ENCODE results near the gene MRPL10.
A peak's percentile ranks its signal among the peaks of the same experiment; 100 is the strongest.

Gene MRPL10

DNA sequence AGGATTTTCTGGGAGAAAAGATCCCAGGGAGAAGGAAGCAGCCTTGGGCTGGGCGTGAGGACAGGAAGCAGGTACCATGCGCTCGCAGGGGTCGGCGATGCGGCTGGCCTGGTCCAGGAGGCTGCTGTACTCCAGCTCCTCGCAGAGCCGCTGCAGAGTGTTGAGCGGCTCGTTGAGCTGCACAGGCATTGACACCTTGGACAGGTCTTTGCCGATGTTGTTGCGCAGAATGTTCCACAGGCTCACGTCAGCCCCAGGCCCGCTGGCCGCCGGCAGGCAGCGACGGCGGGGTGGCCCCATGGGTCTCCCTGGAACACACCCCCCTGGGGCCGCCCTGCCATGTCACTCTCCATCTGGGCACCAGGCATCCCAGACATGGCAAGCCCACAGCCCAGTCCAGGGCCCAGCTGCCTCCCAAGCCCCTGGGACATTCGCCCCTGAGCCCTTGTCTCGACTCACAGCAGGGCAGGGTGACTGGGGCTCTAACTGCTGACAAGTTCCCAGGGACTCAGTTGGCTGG is 17.8 kb downstream of the MRPL10 start:
- DNase-seq (ENCODE audit: low read depth in 2 of 2, low spot score in 1 of 2): no peak

DNA sequence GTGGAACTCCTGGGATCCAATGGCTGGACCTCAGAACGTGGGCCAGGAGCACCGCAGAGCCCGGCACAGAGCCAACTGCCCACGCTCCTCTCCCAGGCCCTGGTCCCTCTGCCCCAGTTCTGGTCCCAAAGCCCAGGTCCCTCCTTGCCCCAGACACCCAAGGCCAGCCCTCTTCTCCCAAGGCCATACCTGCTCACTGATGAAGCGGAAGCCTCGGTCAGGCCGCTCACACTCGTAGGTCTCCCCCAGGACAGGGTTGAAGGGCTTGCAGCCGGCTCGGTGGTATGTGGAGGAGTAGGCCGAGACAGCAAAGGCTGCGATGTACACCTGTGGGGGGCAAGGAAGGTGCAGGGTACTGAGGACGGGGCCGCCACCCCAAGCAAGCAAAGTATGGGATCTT is 18.3 kb downstream of the MRPL10 start:
- DNase-seq (ENCODE audit: low read depth in 2 of 2, low spot score in 1 of 2): no peak

DNA sequence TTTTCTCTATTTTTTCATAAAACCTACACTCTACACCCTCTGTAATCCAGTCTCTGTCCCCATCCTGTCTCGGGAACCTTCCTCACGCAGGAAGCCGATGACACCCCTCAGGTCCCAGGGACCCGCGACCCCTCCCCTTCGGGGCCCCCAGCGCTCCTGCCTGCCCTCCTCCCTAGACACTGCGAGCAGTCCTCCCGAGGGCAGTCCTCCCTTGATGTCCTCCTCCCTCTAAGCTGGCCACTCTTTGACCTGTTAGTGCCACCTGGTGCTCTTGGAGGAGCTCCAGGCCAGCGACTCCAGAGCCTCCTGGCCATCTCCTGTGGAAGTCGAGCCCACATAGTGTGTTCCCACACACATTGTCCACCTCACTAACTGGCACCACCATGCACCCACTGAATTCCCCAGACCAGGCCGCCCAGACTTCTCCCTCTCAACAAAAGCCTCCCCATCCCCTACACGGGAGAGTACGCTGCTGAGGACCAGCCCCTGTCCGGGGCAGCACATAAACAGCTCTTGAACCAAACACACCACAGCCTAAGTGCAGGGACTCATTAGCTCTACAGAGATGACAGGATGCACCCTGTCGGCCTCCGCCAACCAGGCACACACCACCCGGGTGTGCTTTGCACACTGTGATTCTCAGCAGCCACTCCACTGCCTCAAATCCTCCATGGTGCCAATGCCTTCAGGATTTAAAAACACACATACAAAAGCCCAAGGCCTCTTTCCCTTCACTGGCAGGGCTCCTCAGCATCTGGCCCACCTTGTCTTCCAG is 19.0 kb downstream of the MRPL10 start:
- DNase-seq (ENCODE audit: low read depth in 2 of 2, low spot score in 1 of 2): no peak

DNA sequence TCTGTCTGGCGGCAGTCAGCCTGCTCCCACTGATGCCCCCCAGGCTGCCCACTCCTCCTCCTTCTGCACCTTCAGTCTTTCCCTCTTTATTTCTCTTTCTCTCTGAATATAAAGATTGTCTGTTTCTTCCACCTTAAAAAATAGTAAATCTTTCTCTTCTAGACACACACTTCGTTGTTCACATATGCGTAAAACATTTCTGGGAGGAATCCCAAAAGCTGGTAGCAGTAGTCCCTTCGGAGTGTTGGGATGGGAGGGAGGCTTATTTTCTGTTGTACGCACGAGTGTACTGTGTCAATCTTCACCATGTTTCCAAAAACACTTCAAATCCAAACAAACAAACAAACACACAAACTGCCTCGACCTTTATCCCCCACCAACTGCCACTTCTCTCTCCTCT is 19.6 kb downstream of the MRPL10 start:
- DNase-seq (ENCODE audit: low read depth in 2 of 2, low spot score in 1 of 2): no peak

DNA sequence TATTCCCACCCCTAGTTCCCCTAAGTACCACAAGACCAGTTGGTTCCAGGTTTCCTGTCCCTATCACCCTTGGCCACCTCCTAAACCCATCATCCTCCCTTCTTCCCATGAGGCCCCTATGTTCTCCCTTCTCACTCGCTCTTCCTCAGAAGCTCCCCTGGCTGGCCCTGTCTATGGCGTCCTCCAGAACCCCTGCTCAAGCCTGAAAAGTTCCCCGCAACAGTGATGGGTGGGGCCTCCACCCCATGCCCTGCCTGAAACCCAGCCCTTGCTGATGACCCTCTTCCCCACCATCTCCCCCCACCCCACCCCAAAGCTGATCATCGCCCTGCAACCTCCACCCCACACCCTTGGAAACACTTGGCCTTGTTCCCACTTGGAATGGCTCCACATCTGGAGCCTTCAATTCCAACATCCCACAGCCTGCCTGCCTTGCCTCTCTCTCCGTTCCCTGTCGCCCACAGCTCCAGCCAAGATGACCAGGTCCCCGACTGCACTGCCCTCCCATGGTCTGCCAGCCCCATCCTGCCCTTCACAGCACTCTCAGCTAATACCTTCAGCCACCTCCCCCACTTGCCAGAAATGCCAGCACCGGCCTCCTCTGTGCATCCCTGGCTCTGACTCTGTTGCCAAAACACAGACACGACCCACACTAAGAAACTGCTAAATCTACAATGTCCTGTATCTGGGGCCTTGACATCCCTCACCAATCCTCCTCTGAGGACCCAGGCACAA is 20.3 kb downstream of the MRPL10 start:
- no peak for DNase-seq (ENCODE audit: low read depth in 2 of 2, low spot score in 1 of 2)

DNA sequence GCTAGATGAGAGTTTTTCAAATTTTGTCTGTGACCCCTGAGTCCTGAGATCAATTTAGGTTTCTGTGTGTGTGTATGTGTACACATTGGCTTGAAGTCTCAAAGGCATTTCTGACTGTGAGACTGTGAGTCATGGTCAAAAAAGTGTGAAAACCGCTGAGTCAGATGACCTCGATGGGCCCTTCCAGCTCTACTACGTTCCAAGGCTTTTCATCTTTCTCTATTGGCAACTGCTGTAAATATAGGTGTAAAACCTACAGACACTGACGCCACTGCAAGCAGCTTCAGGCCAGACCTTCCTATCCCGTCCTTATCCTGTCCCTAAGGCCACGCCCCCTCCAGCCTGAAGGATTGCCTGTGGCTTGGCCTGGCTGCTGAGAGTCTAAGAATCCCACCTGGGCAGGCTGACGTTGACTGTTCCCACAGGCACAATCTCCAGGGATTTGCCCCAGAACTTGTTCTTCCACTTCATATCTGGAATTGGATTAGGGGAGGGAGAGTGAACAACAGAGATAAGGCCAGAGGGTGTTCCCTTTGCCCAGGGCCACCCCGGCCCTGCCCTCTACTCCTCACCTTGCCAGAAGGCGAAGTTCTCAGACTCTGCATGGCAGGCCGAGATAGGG is 21.0 kb downstream of the MRPL10 start:
- no peak for DNase-seq (ENCODE audit: low read depth in 2 of 2, low spot score in 1 of 2)

DNA sequence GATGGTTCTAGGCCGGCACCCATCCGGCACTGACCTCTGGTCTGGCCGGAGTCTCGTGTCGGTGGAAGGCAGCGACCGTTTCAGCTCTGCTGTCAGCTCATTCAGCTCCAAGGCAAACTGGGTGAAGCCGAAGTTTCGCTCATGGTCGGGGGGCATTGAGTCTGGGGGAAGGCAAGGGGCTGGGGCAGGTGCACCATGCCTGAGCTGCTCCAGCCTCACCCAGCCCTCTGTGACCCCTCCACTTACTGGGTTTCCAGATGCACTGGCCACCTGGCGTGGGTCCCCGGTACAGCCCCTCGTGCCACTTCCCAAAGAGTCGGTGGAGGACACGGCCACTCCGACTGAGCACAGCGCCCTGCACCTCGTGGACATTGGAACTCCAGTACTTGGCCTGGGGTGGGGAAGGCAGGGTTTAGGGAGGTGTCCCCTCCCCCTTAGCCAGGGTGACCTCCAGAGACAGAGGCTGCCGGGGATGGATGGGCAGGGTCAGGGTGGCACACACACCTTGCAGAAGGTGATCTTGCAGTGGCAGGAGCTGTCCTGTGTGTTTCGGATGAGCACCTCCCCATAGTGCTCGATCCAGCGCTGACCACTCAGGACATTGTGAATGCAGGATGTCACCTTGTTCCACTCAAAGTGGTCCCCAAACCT is 22.4 kb downstream of the MRPL10 start:
- no peak for DNase-seq (ENCODE audit: low read depth in 2 of 2, low spot score in 1 of 2)

DNA sequence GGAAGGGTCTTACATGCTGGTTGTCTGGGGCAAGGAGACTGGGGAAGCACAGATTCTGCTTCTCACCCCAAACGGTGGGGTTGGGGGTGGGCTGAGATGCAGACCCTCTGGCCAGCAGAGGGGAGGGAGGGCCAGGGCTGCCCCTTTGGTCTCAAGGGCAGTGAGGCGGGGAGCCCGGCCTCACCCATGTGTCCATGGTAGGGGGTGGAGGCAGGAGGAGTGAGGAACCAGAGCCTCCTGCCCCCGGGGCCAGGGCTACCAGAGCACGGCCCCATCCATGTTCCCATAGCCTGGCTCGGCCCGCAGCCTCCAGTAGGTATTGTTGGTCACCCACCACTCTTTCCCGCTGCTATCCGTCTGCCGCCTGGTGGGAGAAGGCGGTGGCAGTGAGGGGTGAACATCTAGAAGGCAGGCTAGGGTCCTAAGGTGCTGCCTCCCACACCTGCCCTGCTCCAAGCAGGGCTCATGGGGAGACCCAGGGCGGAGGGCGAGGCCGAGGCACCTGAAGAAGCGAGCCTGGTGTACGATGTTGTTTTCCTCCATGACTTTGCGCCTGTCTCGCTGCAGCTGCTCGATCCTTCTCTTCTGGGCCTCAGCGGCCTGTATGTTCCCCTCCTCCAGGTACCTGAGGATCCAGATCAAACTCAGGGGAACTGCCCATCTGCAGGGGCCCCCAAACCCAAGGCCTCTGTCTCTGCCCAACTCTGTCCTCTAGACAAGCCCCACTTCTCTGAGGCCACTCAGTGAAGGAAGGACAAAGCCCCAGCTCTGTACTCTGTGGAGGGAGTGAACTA is 23.1 kb downstream of the MRPL10 start:
- DNase-seq (ENCODE audit: low read depth in 2 of 2, low spot score in 1 of 2): no peak

DNA sequence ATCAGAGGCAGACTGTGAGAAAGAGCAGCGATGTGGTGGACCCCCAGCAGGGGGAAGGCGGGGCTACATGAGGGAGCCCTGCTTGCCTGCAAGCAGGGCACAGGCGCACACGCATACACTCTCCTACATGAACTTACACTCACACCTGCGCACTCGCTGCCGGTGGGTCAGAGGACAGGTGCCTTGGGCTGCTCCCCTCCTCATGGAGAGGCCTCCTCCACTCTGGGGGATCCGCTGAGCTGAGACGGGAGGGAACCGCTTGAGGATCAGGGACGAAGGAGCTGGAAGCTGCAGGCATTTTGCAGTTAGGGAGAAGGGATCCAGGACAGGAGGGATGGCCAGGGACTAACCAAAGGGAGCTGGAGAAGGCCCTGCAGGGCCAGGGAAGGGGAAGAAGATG is 23.9 kb downstream of the MRPL10 start:
- DNase-seq (ENCODE audit: low read depth in 2 of 2, low spot score in 1 of 2): no peak

DNA sequence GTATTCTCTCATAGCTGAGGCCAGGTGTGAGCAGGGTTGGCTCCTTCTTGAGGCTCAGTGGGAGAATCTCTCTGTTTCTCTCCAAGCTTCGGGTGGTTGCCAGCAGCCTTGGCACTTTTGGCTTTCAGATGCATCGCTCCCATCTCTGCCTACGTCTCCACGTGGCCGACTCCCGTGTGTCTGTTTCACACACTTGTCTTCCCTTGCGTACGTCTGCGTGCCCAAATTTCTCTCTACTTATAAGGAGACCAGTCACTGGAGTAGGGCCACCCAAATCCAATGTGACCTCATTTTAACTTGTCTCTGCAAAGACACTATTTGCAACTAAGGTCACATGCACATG is 24.5 kb downstream of the MRPL10 start:
- no peak for DNase-seq (ENCODE audit: low read depth in 2 of 2, low spot score in 1 of 2)

DNA sequence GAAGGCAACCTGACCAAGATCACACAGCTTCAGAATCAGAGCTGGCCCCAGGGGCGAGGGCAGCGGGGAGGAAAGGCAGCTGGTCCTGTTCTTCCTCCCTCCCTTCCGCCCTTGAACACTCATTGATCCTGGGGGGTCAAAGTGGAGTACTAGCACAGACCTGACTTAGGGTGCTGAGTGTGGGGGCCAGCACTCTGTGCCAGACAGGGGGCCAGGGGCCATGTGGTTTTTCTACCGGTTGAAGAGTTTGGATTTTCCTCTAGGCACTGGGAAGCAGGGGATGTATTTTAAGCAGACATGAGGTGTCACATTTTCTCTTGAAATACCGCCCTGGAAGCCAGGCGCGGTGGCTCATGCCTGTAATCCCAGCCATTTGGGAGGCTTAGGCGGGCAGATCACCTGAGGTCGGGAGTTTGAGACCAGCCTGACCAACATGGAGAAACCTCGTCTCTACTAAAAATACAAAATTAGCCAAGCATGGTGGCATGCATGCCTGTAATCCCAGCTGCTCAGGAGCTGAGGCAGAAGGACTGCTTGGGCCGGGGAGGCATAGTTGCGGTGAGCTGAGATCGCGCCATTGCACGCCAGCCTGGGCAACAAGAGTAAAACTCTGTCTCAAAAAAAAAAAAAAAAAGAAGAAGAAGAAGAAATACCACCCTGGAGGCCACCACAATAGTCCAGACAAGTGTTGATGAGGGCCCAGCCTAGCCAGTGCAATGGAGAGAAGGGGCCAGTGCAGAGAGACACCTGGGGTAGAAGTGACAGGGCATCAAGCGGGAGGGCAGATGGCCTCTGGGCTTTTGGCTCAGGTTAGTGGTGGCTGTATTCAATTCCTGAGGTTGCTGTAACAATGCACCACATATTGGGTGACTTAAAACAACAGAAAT is 25.1 kb downstream of the MRPL10 start:
- DNase-seq (ENCODE audit: low read depth in 2 of 2, low spot score in 1 of 2): no peak

DNA sequence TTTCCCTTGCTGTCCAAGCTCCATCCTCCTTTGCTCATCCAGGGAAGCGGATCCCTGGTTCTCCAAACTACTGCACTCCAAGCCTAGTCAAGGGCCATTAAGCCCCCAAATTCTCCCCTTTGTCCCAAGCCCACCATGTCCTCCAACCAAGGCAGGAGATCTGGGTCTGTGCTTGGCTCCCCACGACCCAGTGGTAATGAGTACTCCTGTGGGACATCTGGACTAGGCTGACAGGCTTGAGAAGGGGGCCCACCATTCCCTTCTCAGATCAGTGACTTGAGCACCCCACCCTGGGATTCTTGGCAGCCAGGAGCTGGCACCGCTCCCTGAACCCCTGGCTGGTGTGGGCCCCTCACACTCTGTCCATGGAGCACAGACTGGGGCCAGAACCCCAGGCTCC is 26.9 kb downstream of the MRPL10 start:
- DNase-seq (ENCODE audit: low read depth in 2 of 2, low spot score in 1 of 2): no peak

DNA sequence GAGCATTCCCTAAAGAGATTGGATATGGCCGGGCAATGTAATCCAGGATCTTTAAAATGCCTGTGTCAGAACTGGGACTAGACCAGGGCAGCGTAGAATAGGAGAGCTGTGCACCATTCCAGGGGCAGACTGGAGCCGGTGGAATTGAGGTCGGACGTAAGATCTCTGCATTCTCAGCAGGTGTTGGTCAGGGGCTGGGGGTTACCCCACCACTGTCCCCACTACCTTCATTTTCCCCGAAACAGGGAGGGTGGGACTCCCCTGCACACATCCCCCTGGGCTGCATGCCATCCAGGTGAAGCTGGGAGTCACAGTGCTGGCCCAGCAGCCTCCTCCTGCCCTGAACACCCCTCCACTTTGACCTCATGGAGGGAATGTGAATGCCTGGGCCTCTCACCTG is 27.6 kb downstream of the MRPL10 start:
- no peak for DNase-seq (ENCODE audit: low read depth in 2 of 2, low spot score in 1 of 2)

DNA sequence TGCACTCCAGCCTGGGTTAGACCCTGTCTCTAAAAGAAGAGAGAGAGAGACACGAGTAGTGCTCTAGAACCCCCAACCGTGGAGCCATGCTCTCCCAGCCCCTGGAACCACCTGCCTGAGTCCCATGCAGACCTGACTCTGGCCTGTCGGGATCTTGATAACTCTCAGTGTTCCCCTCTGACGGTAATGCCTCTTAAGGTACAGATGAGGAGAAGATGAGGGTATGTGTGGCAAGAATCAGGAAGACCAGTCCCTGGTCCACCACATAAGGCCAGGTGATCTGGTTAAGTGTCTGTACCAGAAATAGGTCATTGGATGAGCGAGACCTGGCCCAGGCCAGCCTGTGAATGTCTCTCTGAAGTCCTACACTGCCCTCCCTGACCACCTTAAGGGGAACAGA is 28.1 kb downstream of the MRPL10 start:
- no peak for DNase-seq (ENCODE audit: low read depth in 2 of 2, low spot score in 1 of 2)

DNA sequence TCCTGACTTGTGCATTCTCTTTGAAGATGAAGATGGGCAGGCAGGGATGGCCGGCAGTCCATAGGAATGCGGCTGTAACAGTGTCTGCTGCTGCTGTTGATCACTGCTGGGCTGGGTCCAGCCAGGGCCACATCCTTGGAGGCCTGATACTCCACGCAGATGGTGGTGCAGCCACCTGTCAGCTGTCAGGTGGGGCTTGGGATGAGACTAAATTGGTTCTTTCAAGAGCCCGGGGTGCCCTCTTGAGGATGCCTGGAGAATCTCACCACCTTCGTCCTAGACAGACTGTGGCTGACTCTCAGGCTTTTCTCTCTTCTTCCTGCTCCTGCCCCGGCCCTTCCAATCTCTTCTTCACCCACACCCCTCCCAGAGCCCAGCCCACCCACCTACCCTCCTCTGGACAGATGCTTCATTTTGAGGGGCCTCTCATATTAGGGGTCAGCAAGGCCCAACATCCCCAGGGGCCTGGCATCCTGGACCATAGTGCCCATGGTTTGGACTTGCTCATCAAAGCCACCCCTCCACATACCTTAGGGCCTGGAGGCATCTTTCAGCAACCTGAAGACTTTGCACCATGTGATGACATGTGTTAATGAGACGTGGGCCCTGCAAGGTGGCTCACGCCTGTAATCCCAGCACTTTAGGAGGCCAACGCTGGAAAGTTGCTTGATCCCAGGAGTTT is 28.9 kb downstream of the MRPL10 start:
- DNase-seq (ENCODE audit: low read depth in 2 of 2, low spot score in 1 of 2): peak; percentile 12 to 25

DNA sequence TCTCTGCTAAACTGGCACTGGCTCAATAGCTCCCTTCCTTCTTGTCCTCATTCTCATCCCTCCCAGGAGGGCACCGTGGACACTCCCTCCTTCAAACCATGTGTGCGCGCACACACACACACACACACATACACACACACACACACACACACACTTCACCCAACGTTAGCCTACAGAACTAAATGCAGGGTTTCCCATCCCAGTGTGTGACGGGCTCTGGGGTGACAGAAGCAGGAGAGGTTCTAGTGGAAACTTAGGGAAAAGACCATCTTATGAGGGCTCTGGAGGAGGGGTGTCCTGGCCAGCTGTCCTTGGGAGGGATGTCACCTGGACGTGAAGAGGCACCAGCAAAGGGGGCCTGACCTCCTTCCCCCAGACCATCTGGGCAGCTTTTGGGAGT is 29.4 kb downstream of the MRPL10 start:
- DNase-seq (ENCODE audit: low read depth in 2 of 2, low spot score in 1 of 2): no peak

DNA sequence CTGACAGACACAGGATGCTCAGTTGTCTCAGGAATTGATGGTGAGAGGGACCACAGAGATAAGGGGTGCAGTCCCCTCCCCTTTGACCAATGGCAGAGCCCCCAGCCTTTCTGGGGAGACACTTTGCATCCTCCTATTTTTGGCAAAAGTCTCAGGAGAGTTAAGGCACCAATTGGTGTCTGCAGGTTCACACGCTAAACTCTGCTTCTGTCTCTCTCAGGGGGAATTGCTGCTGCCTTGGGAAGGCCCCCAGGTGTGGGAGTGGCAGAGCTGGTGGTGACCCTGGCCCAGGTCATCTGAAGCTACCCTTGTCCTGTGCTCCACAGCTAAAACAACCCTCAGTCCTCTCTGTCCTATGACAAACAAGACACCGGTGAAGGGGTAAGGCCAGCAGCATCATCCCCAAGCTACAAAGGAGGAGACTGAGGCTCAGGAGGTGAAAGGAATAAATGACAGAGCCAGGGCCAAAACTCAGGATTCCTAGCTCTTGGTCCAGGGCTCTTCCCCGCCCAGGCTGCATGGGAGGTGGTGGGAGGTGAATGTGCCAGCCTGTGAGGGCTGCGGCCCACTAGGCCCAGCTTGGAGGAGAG is 30.1 kb downstream of the MRPL10 start:
- DNase-seq (ENCODE audit: low read depth in 2 of 2, low spot score in 1 of 2): no peak

DNA sequence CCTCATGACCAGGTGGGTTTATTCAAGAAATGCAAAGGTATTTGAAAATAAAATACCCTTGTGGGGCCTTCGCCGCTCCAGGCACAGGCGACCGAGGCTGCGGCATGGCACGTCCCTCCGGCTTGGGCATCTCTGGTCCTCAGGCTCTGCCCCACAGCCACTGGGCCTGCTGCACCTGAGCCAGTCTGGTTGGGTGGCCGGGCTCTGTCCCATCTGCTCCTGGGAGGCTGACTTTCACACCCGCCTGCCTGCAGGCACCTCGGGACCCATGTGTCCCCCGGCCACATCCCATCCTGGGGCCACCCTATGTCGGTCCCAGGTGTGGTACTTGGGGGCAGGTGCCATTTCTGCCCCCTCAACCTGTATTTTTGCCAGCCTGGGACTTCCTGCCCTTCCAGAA is 30.7 kb downstream of the MRPL10 start:
- DNase-seq (ENCODE audit: low read depth in 2 of 2, low spot score in 1 of 2): no peak

DNA sequence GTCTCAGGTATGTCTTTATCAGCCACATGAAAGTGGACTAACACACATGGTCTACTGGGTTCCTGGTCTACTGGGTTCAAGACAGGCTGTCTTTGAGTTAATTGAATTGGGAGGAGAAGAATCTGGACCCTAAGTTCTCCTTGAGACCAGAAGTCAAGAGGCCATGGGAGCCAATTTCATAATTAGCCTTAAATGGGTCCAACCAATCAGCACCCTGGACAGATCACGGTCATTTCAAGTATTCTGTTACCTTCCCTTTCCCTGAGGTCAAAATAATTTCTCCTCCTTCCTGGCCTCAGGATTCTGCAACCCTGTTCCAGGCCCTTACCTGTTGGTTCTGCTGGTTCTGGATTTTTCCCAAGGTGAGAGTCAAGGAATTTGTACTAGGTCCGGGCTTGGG is 33.5 kb downstream of the MRPL10 start:
- no peak for DNase-seq (ENCODE audit: low read depth in 2 of 2, low spot score in 1 of 2)
